Muscle of leg (tissue), 11 donors: ENCODE data around the gene SMG1. TPM values are rescaled to one million over a fixed set of nuclear protein-coding genes. Genes with fewer than 3 reads are reported as not detected.

Source experiments
- DNase-seq: peaks from one replicate; pipeline ENCODE4 v3.0.0; 2013
- H3K27ac ChIP-seq: one replicate; pipeline ENCODE4 v1.5.1; 2013; ENCODE audit warnings: mild to moderate bottlenecking, low read length, control low read depth
- H3K27me3 ChIP-seq: one replicate; pipeline ENCODE4 v1.6.1; 2013; ENCODE audit warnings: low read length; ENCODE audit not compliant: control insufficient read depth, insufficient read depth
- H3K36me3 ChIP-seq: one replicate; pipeline ENCODE4 v1.6.1; 2013; ENCODE audit warnings: low read length; ENCODE audit not compliant: control insufficient read depth, insufficient read depth
- H3K4me1 ChIP-seq: one replicate; pipeline ENCODE4 v1.6.1; 2013; ENCODE audit warnings: low read length; ENCODE audit not compliant: control insufficient read depth, insufficient read depth
- H3K4me3 ChIP-seq: one replicate; pipeline ENCODE4 v1.5.1; 2013; ENCODE audit warnings: low read length, control low read depth
- H3K9me3 ChIP-seq: replicated peaks from 2 replicates; pipeline ENCODE4 v1.6.1; 2013; ENCODE audit warnings: low read depth, low read length; ENCODE audit not compliant: control insufficient read depth
- WGBS: methylation state at CpG from one replicate; pipeline ENCODE4 v1.1.5; 2013; ENCODE audit warnings: missing lambda C conversion rate; ENCODE audit not compliant: insufficient coverage; 5-methylcytosine and 5-hydroxymethylcytosine counted together
- polyA plus RNA-seq, 8 donors: library from polyadenylated mRNA; unstranded; fragments of 120-200 nt; gene quantifications; one replicate each; pipeline versions ENCODE4 v1.2.1 to v1.2.3, GENCODE V29; 2013; ENCODE audit warnings: inconsistent platforms in 1 of 8, low replicate concordance in 1 of 8; ENCODE audit not compliant: insufficient read length in 8 of 8, insufficient read depth in 1 of 8
- total RNA-seq: library from RNA; stranded (reverse); fragments of 120-200 nt; gene quantifications from one replicate; pipeline ENCODE4 v1.2.4, GENCODE V29; 2013

The SMG1 gene
- total and polyA plus RNA-seq, 9 donors, result 24.7 to 49.5 (median 35.8) TPM

DNA sequence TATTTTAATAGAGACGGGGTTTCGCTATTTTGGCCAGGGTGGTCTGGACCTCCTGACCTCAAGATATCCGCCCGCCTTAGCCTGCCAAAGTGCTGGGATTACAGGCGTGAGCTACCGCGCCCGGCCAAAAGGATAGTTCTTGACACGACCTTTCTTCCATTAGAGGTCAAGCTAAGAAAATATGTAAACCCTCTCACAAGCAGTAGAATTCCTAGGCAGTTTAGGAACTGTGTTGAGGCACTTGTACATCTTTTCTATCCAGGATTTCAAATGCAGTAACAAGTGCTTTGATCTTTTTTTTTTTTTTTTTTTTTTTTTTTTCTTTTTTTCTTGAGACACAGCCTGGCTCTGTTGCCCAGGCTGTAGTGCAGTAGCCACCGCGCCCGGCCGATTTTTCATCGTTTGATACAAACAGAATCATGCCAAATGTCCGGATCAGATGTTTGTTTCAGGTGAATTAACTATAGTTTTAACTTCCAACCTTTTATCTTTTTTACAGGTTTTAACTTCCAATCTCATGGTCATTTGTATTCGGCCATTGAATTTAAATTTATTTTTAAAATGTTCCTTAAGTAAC lies 123.4 kb downstream of the SMG1 start:
- H3K4me1 ChIP-seq, result peaks cover 8% of the 10 kb centered on the region

GRCh38 chr16:18801145-18801972 lies 124.8 kb downstream of the SMG1 start, which contains the start of gene ARL6IP1:
Gene ARL6IP1, minus strand, starts transcription at chr16:18801549. Its CDS starts 83 bp downstream, at chr16:18801466.
- Histone ChIP-seq H3K4me3 (peak within 1 kb of the TSS; percentile 89), H3K9me3 (no peaks in the 10 kb centered on the region), H3K27me3 (no peaks in the 10 kb centered on the region), H3K36me3 (peaks cover 4% of the 10 kb centered on the region), H3K4me1 (peaks cover 8% of the 10 kb centered on the region), H3K27ac (peak within 1 kb of the TSS; percentile 94)
- under 1% methylated on average over 76 of the region's 77 CpGs for WGBS
- DNase-seq, result peak; percentile 100

More for the DNA sequence above, 123.4 kb downstream of the SMG1 start:
- Histone ChIP-seq H3K9me3 (no peaks in the 10 kb centered on the region), H3K4me3 (no peak overlapping the region), H3K36me3 (peaks cover 4% of the 10 kb centered on the region), H3K27me3 (no peaks in the 10 kb centered on the region), H3K27ac (no peak overlapping the region)
- 92% methylated on average over 7 of the region's 16 CpGs for WGBS
- no peak for DNase-seq

DNA sequence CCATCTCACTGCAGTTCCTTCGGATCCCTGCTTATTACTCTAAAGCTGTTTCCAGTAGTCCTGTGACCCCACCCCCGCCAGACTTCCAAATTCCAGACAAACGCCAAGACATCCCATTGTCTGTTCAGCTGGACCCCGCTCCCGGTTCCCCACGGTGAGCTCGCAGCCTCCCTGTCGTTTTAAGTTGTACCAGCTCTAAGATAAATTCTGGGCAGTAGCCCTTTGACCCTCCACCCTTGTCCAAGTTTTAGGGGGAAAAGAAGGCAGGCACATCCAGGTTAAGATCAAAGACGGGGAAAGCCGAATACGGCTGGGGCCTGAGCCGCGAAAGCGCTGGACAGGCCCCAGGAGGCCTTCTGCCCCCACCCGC lies 125.4 kb downstream of the SMG1 start:
- Histone ChIP-seq H3K4me1 (peaks cover 8% of the 10 kb centered on the region), H3K36me3 (peaks cover 6% of the 10 kb centered on the region), H3K27me3 (no peaks in the 10 kb centered on the region), H3K9me3 (no peaks in the 10 kb centered on the region), H3K27ac (peak overlapping the region; percentile 94), H3K4me3 (peak overlapping the region; percentile 89)
- 0% methylated on average over 8 of the region's 15 CpGs for WGBS
- peak; percentile 43 for DNase-seq

DNA sequence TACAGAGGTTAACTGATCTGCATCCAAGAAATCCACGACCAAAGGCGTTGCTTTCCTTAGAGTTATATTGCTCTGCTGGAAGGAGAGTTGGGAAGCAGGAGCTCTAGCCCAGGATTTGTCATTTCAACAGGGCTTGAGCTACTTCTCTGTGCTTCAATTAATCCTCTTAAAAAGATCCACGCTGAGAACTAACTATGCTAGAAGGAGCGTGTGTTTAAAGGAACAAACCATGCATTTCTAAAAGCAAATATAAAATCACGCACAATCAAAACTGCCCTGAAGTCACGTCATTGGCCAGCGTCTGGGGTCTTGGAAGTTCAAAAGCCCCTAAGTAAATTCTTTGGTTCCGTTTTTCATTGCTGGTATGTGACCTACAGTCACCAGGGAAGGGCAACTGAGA lies 125.9 kb downstream of the SMG1 start:
- WGBS, result no CpG with 5 or more reads among the region's 8 CpGs
- Histone ChIP-seq H3K36me3 (peaks cover 6% of the 10 kb centered on the region), H3K27ac (peak overlapping the region; percentile 94), H3K9me3 (no peaks in the 10 kb centered on the region), H3K4me3 (peak overlapping the region; percentile 89), H3K4me1 (peaks cover 8% of the 10 kb centered on the region), H3K27me3 (no peaks in the 10 kb centered on the region)
- DNase-seq, result no peak

- Histone ChIP-seq H3K4me3 (no peak overlapping the region), H3K27me3 (no peaks in the 10 kb centered on the region), H3K27ac (no peak overlapping the region), H3K36me3 (peaks cover 10% of the 10 kb centered on the region), H3K4me1 (peaks cover 8% of the 10 kb centered on the region), H3K9me3 (no peaks in the 10 kb centered on the region)
- WGBS, result no CpG with 5 or more reads among the region's 3 CpGs
- no peak for DNase-seq
Observed at GRCh38 chr16:18799500-18799899, 126.7 kb downstream of the SMG1 start.

DNA sequence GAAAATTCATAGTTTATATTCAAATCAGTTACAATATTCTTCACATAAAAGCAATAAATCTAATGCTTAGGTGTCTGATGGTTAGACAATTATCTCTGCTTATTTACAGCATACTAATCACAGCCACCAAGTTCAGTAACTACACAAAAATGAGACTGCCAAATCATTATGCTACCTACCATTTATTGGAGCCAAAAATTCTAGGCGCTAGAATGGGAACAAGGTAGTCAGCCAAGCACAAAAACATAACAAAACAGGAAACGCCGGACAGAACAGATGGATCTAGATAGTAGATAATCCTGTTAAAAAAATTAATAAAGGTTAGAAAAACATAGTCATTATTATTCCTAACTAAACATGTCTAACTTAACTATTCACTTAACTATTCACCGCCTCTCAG lies 128.5 kb downstream of the SMG1 start:
- H3K36me3 ChIP-seq, result peaks cover 24% of the 10 kb centered on the region
- no CpG with 5 or more reads among the region's 4 CpGs for WGBS
- no peak for DNase-seq
- H3K27me3 ChIP-seq, result no peaks in the 10 kb centered on the region
- H3K9me3 ChIP-seq, result no peaks in the 10 kb centered on the region
- H3K4me3 ChIP-seq, result no peak overlapping the region
- H3K27ac ChIP-seq, result no peak overlapping the region
- H3K4me1 ChIP-seq, result peaks cover 8% of the 10 kb centered on the region

DNA sequence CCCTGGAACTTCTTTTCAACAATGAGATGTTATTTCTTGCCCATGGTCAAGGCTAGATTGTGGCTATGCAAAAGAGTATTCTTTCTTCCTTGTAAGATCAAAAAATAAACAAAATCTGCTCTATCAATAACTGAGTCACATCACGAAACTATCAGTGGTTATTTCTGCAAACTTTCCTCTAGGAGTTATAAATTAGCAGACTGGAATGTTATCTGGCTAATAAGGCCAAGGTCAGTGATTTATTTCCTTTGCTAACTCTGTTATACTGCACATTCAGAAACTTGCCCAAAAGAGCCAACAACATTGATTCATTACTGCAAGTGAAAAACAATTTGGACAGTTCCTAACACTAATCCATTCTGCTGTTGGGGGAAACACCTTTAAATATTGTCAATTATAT lies 129.8 kb downstream of the SMG1 start:
- H3K4me1 ChIP-seq, result peaks cover 8% of the 10 kb centered on the region
- H3K36me3 ChIP-seq, result peaks cover 28% of the 10 kb centered on the region
- no CpG with 5 or more reads among the region's 1 CpG for WGBS
- no peaks in the 10 kb centered on the region for H3K27me3 ChIP-seq
- no peak overlapping the region for H3K27ac ChIP-seq
- H3K9me3 ChIP-seq, result no peaks in the 10 kb centered on the region
- no peak for DNase-seq
- H3K4me3 ChIP-seq, result no peak overlapping the region

DNA sequence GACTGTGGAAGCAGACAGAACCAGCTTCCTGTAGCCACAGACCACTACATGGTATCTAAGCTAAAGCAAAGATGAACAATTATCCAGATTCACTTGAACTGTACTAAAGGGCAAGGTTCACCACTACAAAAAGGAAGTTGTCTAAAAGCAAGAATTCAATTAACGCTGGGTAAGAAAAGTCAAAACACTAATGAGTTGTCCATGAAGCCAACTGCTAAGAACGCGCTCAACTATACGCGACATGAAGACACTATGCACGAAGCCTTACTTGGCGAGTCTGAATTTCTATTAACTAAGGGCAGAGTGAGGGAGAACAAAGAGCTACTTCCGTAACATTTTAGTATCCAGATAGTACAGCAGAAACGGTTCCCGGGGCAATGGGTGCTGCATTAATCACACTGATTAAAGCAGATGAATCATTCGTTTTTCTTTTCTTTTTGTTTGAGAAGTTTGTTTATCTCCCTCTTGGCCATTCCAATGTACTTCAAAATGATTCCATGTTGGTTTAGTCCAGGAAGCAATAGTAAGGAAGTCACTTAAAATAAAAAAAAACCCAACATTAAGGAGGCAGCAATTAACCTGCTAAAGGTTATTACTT lies 133.3 kb downstream of the SMG1 start:
- no peak for DNase-seq
- H3K27ac ChIP-seq, result no peak overlapping the region
- H3K36me3 ChIP-seq, result peaks cover 39% of the 10 kb centered on the region
- WGBS, result 100% methylated on average over 8 of the region's 11 CpGs
- H3K9me3 ChIP-seq, result no peaks in the 10 kb centered on the region
- no peaks in the 10 kb centered on the region for H3K27me3 ChIP-seq
- no peak overlapping the region for H3K4me3 ChIP-seq
- H3K4me1 ChIP-seq, result peaks cover 12% of the 10 kb centered on the region

- H3K4me1 ChIP-seq, result peaks cover 22% of the 10 kb centered on the region
- no peaks in the 10 kb centered on the region for H3K27me3 ChIP-seq
- WGBS, result 3% methylated on average over 58 of the region's 60 CpGs
- DNase-seq, result peak; percentile 99
- no peaks in the 10 kb centered on the region for H3K9me3 ChIP-seq
- peak within 1 kb of the TSS; percentile 77 for H3K27ac ChIP-seq
- H3K36me3 ChIP-seq, result peaks cover 57% of the 10 kb centered on the region
- peak within 1 kb of the TSS; percentile 74 for H3K4me3 ChIP-seq
Observed at GRCh38 chr16:18789850-18790706, 136.1 kb downstream of the SMG1 start, which contains the start of gene RPS15A. Gene RPS15A, minus strand, starts transcription at chr16:18790334. Its CDS starts 1,221 bp downstream, at chr16:18789113.
